OCI-LY3 (cell line): ENCODE results near the gene MAMSTR.
"Not testable (repeated sequence)": the region's sequence is repeated elsewhere in the genome, so short reads cannot be mapped to it uniquely, and the experiment has no call there.

Experiments used
- H2AFZ ChIP-seq: fragments of 200-600, 300-600 bp; shearing (Covaris generic); 2 replicates; pipeline ENCODE4 v1.6.0; 2014; ENCODE audit warnings: antibody characterized with exemption, low read depth, low read length
- H3K27ac ChIP-seq: fragments of 200-600, 300-600 bp; sonication (generic); 2 replicates; pipeline ENCODE4 v1.5.1; 2014; ENCODE audit warnings: mild to moderate bottlenecking, low read length, moderate library complexity, mixed read lengths
- H3K27me3 ChIP-seq: fragments of 200-600, 300-600 bp; sonication (generic); 2 replicates; pipeline ENCODE4 v1.6.1; 2014; ENCODE audit warnings: low read depth, low read length, mixed read lengths
- H3K36me3 ChIP-seq: fragments of 200-600, 300-600 bp; sonication (generic); replicated peaks from 2 replicates; pipeline ENCODE3; 2014; ENCODE audit warnings: low read depth, low read length, mixed read lengths
- H3K4me1 ChIP-seq: fragments of 300-600, 200-600 bp; sonication (generic); 2 replicates; pipeline ENCODE4 v1.6.1; 2014; ENCODE audit warnings: low read length, mixed read lengths
- H3K4me2 ChIP-seq: fragments of 200-600, 300-600 bp; sonication (generic); 2 replicates; pipeline ENCODE4 v1.6.1; 2014; ENCODE audit warnings: low read length, mixed read lengths
- H3K4me3 ChIP-seq: fragments of 300-600, 200-600 bp; sonication (generic); 2 replicates; pipeline ENCODE4 v1.5.1; 2014; ENCODE audit warnings: antibody characterized with exemption, mild to moderate bottlenecking, low read length, moderate library complexity
- H3K79me2 ChIP-seq: fragments of 300-600, 200-600 bp; shearing (Covaris generic); 2 replicates; pipeline ENCODE4 v1.6.1; 2014; ENCODE audit warnings: mild to moderate bottlenecking, low read length, mixed read lengths
- H3K9ac ChIP-seq: fragments of 300-600, 200-600 bp; shearing (Covaris generic); 2 replicates; pipeline ENCODE4 v1.6.0; 2014; ENCODE audit warnings: mild to moderate bottlenecking, low read length, moderate library complexity
- H3K9me3 ChIP-seq: fragments of 200-600, 300-600 bp; shearing (Covaris generic); 2 replicates; pipeline ENCODE4 v1.6.1; 2014; ENCODE audit warnings: low read length, mixed read lengths; ENCODE audit not compliant: insufficient read depth
- H4K20me1 ChIP-seq: fragments of 200-600, 300-600 bp; sonication (generic); 2 replicates; pipeline ENCODE4 v1.6.1; 2016; ENCODE audit warnings: low read length, mixed read lengths; ENCODE audit not compliant: insufficient read depth
- CTCF ChIP-seq: fragments of 200-600, 300-600 bp; sonication (generic); IDR thresholded peaks from 2 replicates; pipeline ENCODE4 v1.5.1; 2014; ENCODE audit warnings: antibody characterized with exemption, low read length, low read depth
- EZH2phosphoT487 ChIP-seq: fragments of 200-600 bp; shearing (Covaris generic); IDR thresholded peaks from 2 replicates; pipeline ENCODE4 v1.6.1; 2018; ENCODE audit warnings: antibody characterized with exemption, mixed run types, low read depth

Gene MAMSTR

GRCh38 chr19:48687776-48688175 is 31.7 kb downstream of the MAMSTR start:
- Histone ChIP-seq H3K79me2 (no peaks in the 10 kb centered on the region), H3K9ac (no peak overlapping the region), H2AFZ (no peak overlapping the region), H3K9me3 (no peaks in the 10 kb centered on the region), H3K27ac (no peak overlapping the region), H3K36me3 (no peaks in the 10 kb centered on the region), H3K4me3 (no peak overlapping the region), H3K27me3 (no peaks in the 10 kb centered on the region), H3K4me1 (peaks cover 3% of the 10 kb centered on the region; the same call in 1 of the 2 replicates), H4K20me1 (no peaks in the 10 kb centered on the region), H3K4me2 (no peak overlapping the region)
- TF ChIP-seq EZH2phosphoT487 = no peak
- no peak for TF ChIP-seq CTCF

GRCh38 chr19:48686637-48687036 is 32.9 kb downstream of the MAMSTR start:
- not testable (repeated sequence) for H3K27ac ChIP-seq, H3K4me3 ChIP-seq, H3K79me2 ChIP-seq, H2AFZ ChIP-seq, H4K20me1 ChIP-seq, H3K4me2 ChIP-seq, H3K9ac ChIP-seq, H3K4me1 ChIP-seq, H3K36me3 ChIP-seq, H3K27me3 ChIP-seq, H3K9me3 ChIP-seq

GRCh38 chr19:48686088-48686487 is 33.4 kb downstream of the MAMSTR start:
- no peak overlapping the region for H3K9ac ChIP-seq
- no peak overlapping the region for H3K4me3 ChIP-seq
- TF ChIP-seq CTCF (no peak), EZH2phosphoT487 (no peak)
- H3K4me1 ChIP-seq = peaks cover 3% of the 10 kb centered on the region; the same call in 1 of the 2 replicates
- no peak overlapping the region for H2AFZ ChIP-seq
- H3K9me3 ChIP-seq = no peaks in the 10 kb centered on the region
- H3K27me3 ChIP-seq = no peaks in the 10 kb centered on the region
- H3K36me3 ChIP-seq = no peaks in the 10 kb centered on the region
- no peaks in the 10 kb centered on the region for H4K20me1 ChIP-seq
- H3K4me2 ChIP-seq = no peak overlapping the region
- no peak overlapping the region for H3K27ac ChIP-seq
- no peaks in the 10 kb centered on the region for H3K79me2 ChIP-seq

GRCh38 chr19:48685583-48685982 is 33.9 kb downstream of the MAMSTR start:
- H3K79me2 ChIP-seq = no peaks in the 10 kb centered on the region
- H3K9ac ChIP-seq = no peak overlapping the region
- H3K4me1 ChIP-seq = peaks cover 3% of the 10 kb centered on the region; the same call in 1 of the 2 replicates
- H3K27me3 ChIP-seq = no peaks in the 10 kb centered on the region
- no peak overlapping the region for H3K27ac ChIP-seq
- H2AFZ ChIP-seq = no peak overlapping the region
- no peak overlapping the region for H3K4me2 ChIP-seq
- H3K4me3 ChIP-seq = no peak overlapping the region
- H3K36me3 ChIP-seq = no peaks in the 10 kb centered on the region
- no peaks in the 10 kb centered on the region for H3K9me3 ChIP-seq
- no peaks in the 10 kb centered on the region for H4K20me1 ChIP-seq
- TF ChIP-seq EZH2phosphoT487 (no peak), CTCF (no peak)

GRCh38 chr19:48683349-48683748 is 36.2 kb downstream of the MAMSTR start:
- Histone ChIP-seq H3K36me3 (no peaks in the 10 kb centered on the region), H3K9me3 (no peaks in the 10 kb centered on the region), H3K4me2 (no peak overlapping the region), H3K79me2 (no peaks in the 10 kb centered on the region), H3K9ac (no peak overlapping the region), H3K27ac (no peak overlapping the region), H3K4me1 (no peaks in the 10 kb centered on the region), H2AFZ (no peak overlapping the region), H3K27me3 (no peaks in the 10 kb centered on the region), H3K4me3 (no peak overlapping the region), H4K20me1 (no peaks in the 10 kb centered on the region)
- TF ChIP-seq CTCF = no peak
- TF ChIP-seq EZH2phosphoT487 = no peak
